Measurements from ENCODE around the gene LRRC41.
"Not testable (repeated sequence)": the region's sequence is repeated elsewhere in the genome, so short reads cannot be mapped to it uniquely, and the experiment has no call there.

- not testable (repeated sequence) for TF ChIP-seq CTCF, POLR2A (IDR thresholded peaks at IDR 0.05)
Measured at GRCh38 chr1:46329807-46330206, 26.4 kb upstream of the LRRC41 start.

All from uterus (tissue), 2 donors.